ENCODE results near the gene BCL7C.
"Not testable (repeated sequence)": the region's sequence is repeated elsewhere in the genome, so short reads cannot be mapped to it uniquely, and the experiment has no call there.

BCL7C gene

GRCh38 chr16:30896261-30896888 is 2.5 kb upstream of the BCL7C start, which contains the start of gene CTF1:
Gene CTF1 (plus strand): TSS chr16:30896614. CDS start chr16:30896644, 30 bp downstream.
- peak; percentile 57 for DNase-seq (ENCODE audit: low read depth)
- no peak for TF ChIP-seq CTCF (IDR thresholded peaks at IDR 0.05; ENCODE audit: control insufficient read depth, insufficient read depth, low read depth, low read length, missing control alignments)
- peak within 1 kb of the TSS; percentile 59 for H3K4me3 ChIP-seq (ENCODE audit: control insufficient read depth, low read depth, low read length)

- TF ChIP-seq CTCF (IDR thresholded peaks at IDR 0.05; ENCODE audit: control insufficient read depth, insufficient read depth, low read depth, low read length, missing control alignments), result no peak
- peak overlapping the region; percentile 59 for H3K4me3 ChIP-seq (ENCODE audit: control insufficient read depth, low read depth, low read length)
- no peak for DNase-seq (ENCODE audit: low read depth)
These were observed 1.9 kb upstream of the BCL7C start for GRCh38 chr16:30895627-30896260.

- TF ChIP-seq CTCF (IDR thresholded peaks at IDR 0.05; ENCODE audit: control insufficient read depth, insufficient read depth, low read depth, low read length, missing control alignments), result no peak
- H3K4me3 ChIP-seq (ENCODE audit: control insufficient read depth, low read depth, low read length), result peak overlapping the region; percentile 95
- DNase-seq (ENCODE audit: low read depth), result no peak
These were observed 877 bp upstream of the BCL7C start for GRCh38 chr16:30894540-30895368.

GRCh38 chr16:30893417-30893743 is 497 bp downstream of the BCL7C start:
- H3K4me3 ChIP-seq (ENCODE audit: control insufficient read depth, low read depth, low read length), result peak overlapping the region; percentile 95
- no peak for DNase-seq (ENCODE audit: low read depth)
- TF ChIP-seq CTCF (IDR thresholded peaks at IDR 0.05; ENCODE audit: control insufficient read depth, insufficient read depth, low read depth, low read length, missing control alignments), result no peak

GRCh38 chr16:30892670-30893416 is 1.0 kb downstream of the BCL7C start:
- no peak for DNase-seq (ENCODE audit: low read depth)
- TF ChIP-seq CTCF (IDR thresholded peaks at IDR 0.05; ENCODE audit: control insufficient read depth, insufficient read depth, low read depth, low read length, missing control alignments), result no peak
- peak overlapping the region; percentile 95 for H3K4me3 ChIP-seq (ENCODE audit: control insufficient read depth, low read depth, low read length)

GRCh38 chr16:30891043-30891823 is 2.6 kb downstream of the BCL7C start:
- not testable (repeated sequence) for H3K4me3 ChIP-seq (ENCODE audit: control insufficient read depth, low read depth, low read length); DNase-seq (ENCODE audit: low read depth)
